ENCODE data around the gene SND1. TPM values are rescaled to one million over a fixed set of nuclear protein-coding genes. Genes with fewer than 3 reads are reported as not detected.
A peak's percentile ranks its signal among the peaks of the same experiment; 100 is the strongest.

Gene SND1
- total RNA-seq, 1 experiment from 2014 or later, result 104 TPM

- H3K4me1 ChIP-seq (ENCODE audit: low read length), result peaks cover 79% of the 10 kb centered on the region
- no peak overlapping the region for H2AFZ ChIP-seq (ENCODE audit: low read length)
- no peak overlapping the region for H3K4me2 ChIP-seq (ENCODE audit: low read depth, low read length, poor library complexity, severe bottlenecking)
- no peaks in the 10 kb centered on the region for H4K20me1 ChIP-seq (ENCODE audit: insufficient read depth, low read depth, low read length)
- H3K27me3 ChIP-seq (ENCODE audit: low read length), result no peaks in the 10 kb centered on the region
- H3K4me3 ChIP-seq (ENCODE audit: low read length), result no peak overlapping the region
- peak overlapping the region; percentile 49; the same call in 1 of the 2 replicates for H3K27ac ChIP-seq (ENCODE audit: low read length)
- peaks cover 70% of the 10 kb centered on the region for H3K79me2 ChIP-seq (ENCODE audit: low read length)
- H3K9ac ChIP-seq (ENCODE audit: low read length), result no peak overlapping the region
- H3K36me3 ChIP-seq (ENCODE audit: insufficient read depth, low read length), result peaks cover 41% of the 10 kb centered on the region
- no peaks in the 10 kb centered on the region for H3K9me2 ChIP-seq (replicated peaks; ENCODE audit: insufficient read depth, low read length)
- no peaks in the 10 kb centered on the region for H3K9me3 ChIP-seq (ENCODE audit: low read length)
- DNase-seq, result no peak
Measured at GRCh38 chr7:127845522-127846214, 193.7 kb downstream of the SND1 start.

DNA sequence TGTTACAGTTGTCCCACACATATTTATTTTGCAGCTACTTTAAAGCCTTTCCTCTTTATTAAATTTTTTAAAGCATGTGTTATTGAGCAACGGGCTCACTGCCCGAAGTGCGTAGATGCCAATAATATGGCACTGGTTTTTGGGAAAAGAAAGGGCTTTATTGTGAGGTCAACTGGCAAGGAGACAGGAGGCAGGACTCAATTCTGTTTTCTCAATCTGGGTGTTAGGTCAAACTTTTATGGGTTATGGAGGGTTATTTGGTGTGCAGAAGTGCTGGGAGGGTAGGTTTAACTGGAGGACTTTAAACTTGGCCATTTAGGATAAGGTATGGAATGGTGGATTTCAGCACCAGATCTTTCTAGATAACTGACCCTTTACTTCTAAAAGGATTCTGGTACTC lies 195.6 kb downstream of the SND1 start:
- Histone ChIP-seq H2AFZ (ENCODE audit: low read length) (no peak overlapping the region), H3K9me2 (replicated peaks; ENCODE audit: insufficient read depth, low read length) (no peaks in the 10 kb centered on the region), H3K27me3 (ENCODE audit: low read length) (no peaks in the 10 kb centered on the region), H4K20me1 (ENCODE audit: insufficient read depth, low read depth, low read length) (no peaks in the 10 kb centered on the region), H3K36me3 (ENCODE audit: insufficient read depth, low read length) (peaks cover 41% of the 10 kb centered on the region), H3K9me3 (ENCODE audit: low read length) (no peaks in the 10 kb centered on the region), H3K9ac (ENCODE audit: low read length) (no peak overlapping the region), H3K4me2 (ENCODE audit: low read depth, low read length, poor library complexity, severe bottlenecking) (no peak overlapping the region), H3K79me2 (ENCODE audit: low read length) (peaks cover 64% of the 10 kb centered on the region), H3K4me1 (ENCODE audit: low read length) (peaks cover 79% of the 10 kb centered on the region), H3K4me3 (ENCODE audit: low read length) (no peak overlapping the region), H3K27ac (ENCODE audit: low read length) (peak overlapping the region; percentile 28; the same call in 1 of the 2 replicates)
- no peak for DNase-seq

DNA sequence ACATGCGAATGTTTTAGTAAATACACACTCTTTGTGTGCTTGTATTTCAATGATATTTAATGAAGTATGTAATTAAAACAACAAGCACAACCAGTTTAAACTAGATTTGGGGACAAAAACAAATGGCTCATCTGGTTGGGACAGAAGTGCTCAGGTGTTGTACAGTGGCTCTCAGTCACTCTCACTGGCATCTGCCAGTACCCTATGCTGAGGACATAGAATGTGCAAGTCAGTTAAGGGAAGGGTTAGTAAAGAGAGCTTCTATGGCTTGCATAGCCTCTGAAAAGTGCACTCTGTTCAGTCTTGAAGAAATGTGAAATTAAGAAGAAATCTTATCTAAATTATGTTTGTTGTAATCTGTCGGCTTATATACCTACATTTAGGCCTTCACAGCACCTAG lies 196.2 kb downstream of the SND1 start:
- Histone ChIP-seq H3K4me1 (ENCODE audit: low read length) (peaks cover 78% of the 10 kb centered on the region), H3K4me3 (ENCODE audit: low read length) (no peak overlapping the region), H3K79me2 (ENCODE audit: low read length) (peaks cover 67% of the 10 kb centered on the region), H3K27ac (ENCODE audit: low read length) (peak overlapping the region; percentile 28; the same call in 1 of the 2 replicates), H3K27me3 (ENCODE audit: low read length) (no peaks in the 10 kb centered on the region), H3K9me3 (ENCODE audit: low read length) (no peaks in the 10 kb centered on the region), H3K9ac (ENCODE audit: low read length) (no peak overlapping the region), H3K4me2 (ENCODE audit: low read depth, low read length, poor library complexity, severe bottlenecking) (no peak overlapping the region), H3K9me2 (replicated peaks; ENCODE audit: insufficient read depth, low read length) (no peaks in the 10 kb centered on the region), H2AFZ (ENCODE audit: low read length) (no peak overlapping the region), H4K20me1 (ENCODE audit: insufficient read depth, low read depth, low read length) (no peaks in the 10 kb centered on the region), H3K36me3 (ENCODE audit: insufficient read depth, low read length) (peaks cover 35% of the 10 kb centered on the region)
- no peak for DNase-seq

DNA sequence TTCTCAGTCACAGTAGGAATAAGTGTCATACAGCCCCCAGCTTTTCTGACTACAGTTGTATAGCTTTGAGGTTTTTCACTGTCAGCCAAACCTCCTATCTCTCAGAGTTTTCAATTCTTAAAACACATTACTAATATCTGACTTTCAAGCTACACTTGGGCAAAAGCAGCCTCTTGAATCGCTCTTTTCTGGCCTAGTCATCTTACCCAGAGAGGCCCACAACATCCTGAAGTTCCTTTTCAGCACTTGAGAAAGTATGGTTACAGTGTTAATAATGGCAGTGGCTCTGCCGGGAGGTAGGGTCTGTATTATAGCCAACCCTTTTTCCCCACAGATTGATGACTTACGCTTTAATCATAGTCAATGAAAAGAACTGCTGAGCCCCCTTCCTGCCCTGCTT lies 198.2 kb downstream of the SND1 start:
- H3K4me2 ChIP-seq (ENCODE audit: low read depth, low read length, poor library complexity, severe bottlenecking), result peak overlapping the region; percentile 1
- peaks cover 21% of the 10 kb centered on the region for H3K36me3 ChIP-seq (ENCODE audit: insufficient read depth, low read length)
- no peaks in the 10 kb centered on the region for H4K20me1 ChIP-seq (ENCODE audit: insufficient read depth, low read depth, low read length)
- no peak overlapping the region for H2AFZ ChIP-seq (ENCODE audit: low read length)
- no peak for DNase-seq
- H3K9me2 ChIP-seq (replicated peaks; ENCODE audit: insufficient read depth, low read length), result no peaks in the 10 kb centered on the region
- H3K9ac ChIP-seq (ENCODE audit: low read length), result no peak overlapping the region
- H3K9me3 ChIP-seq (ENCODE audit: low read length), result no peaks in the 10 kb centered on the region
- peak overlapping the region; percentile 51 for H3K27ac ChIP-seq (ENCODE audit: low read length)
- no peaks in the 10 kb centered on the region for H3K27me3 ChIP-seq (ENCODE audit: low read length)
- peaks cover 68% of the 10 kb centered on the region for H3K79me2 ChIP-seq (ENCODE audit: low read length)
- no peak overlapping the region for H3K4me3 ChIP-seq (ENCODE audit: low read length)
- peaks cover 59% of the 10 kb centered on the region for H3K4me1 ChIP-seq (ENCODE audit: low read length)

DNA sequence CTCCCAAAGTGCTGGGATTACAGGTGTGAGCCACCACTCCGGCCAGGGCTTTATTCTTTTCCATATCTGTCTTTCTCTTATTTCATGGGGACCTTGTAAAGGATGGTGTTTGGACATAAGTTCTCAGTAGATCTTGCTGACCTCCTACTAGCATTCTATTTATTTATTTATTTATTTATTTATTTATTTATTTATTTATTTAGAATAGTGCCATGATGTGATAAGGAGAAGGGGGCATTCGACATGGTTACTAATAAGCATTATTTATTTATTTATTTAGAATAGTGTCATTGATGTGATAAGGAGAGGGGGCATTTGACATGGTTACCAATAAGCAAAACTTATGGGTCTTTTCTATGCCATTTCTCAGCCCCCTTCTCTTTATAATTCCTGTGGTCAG lies 202.4 kb downstream of the SND1 start:
- DNase-seq, result no peak
- Histone ChIP-seq H3K4me3 (ENCODE audit: low read length) (no peak overlapping the region), H3K4me2 (ENCODE audit: low read depth, low read length, poor library complexity, severe bottlenecking) (no peak overlapping the region), H3K79me2 (ENCODE audit: low read length) (peaks cover 68% of the 10 kb centered on the region), H3K9me2 (replicated peaks; ENCODE audit: insufficient read depth, low read length) (no peaks in the 10 kb centered on the region), H3K9ac (ENCODE audit: low read length) (no peak overlapping the region), H3K27me3 (ENCODE audit: low read length) (no peaks in the 10 kb centered on the region), H3K4me1 (ENCODE audit: low read length) (peaks cover 34% of the 10 kb centered on the region), H2AFZ (ENCODE audit: low read length) (no peak overlapping the region), H3K36me3 (ENCODE audit: insufficient read depth, low read length) (peaks cover 2% of the 10 kb centered on the region), H3K27ac (ENCODE audit: low read length) (no peak overlapping the region), H3K9me3 (ENCODE audit: low read length) (no peaks in the 10 kb centered on the region), H4K20me1 (ENCODE audit: insufficient read depth, low read depth, low read length) (no peaks in the 10 kb centered on the region)

DNA sequence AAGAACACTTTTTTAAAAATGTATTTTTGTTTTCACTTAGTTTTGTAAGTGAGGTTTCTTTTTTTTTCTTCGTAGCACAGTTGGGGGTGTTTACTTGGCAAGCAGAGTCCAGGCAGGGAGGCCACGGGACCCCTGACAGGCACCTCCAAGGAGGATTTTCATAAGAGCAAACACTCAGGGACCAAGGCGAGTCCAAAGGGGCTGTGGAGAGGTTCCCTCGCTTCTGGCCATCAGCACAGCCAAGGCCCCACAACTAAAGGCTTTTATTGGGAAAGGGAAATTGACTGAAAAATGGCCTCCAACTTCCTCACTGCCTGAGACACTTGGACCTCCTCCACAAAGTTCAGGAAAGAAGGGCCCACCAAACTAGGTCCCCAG lies 205.5 kb downstream of the SND1 start:
- H3K9ac ChIP-seq (ENCODE audit: low read length), result no peak overlapping the region
- no peaks in the 10 kb centered on the region for H3K9me2 ChIP-seq (replicated peaks; ENCODE audit: insufficient read depth, low read length)
- H3K4me1 ChIP-seq (ENCODE audit: low read length), result peaks cover 9% of the 10 kb centered on the region; the same call in 1 of the 2 replicates
- DNase-seq, result no peak
- no peaks in the 10 kb centered on the region for H4K20me1 ChIP-seq (ENCODE audit: insufficient read depth, low read depth, low read length)
- no peaks in the 10 kb centered on the region for H3K36me3 ChIP-seq (ENCODE audit: insufficient read depth, low read length)
- H3K27me3 ChIP-seq (ENCODE audit: low read length), result no peaks in the 10 kb centered on the region
- no peak overlapping the region for H3K4me3 ChIP-seq (ENCODE audit: low read length)
- no peak overlapping the region for H3K27ac ChIP-seq (ENCODE audit: low read length)
- no peak overlapping the region for H2AFZ ChIP-seq (ENCODE audit: low read length)
- no peaks in the 10 kb centered on the region for H3K9me3 ChIP-seq (ENCODE audit: low read length)
- H3K4me2 ChIP-seq (ENCODE audit: low read depth, low read length, poor library complexity, severe bottlenecking), result no peak overlapping the region
- H3K79me2 ChIP-seq (ENCODE audit: low read length), result peaks cover 70% of the 10 kb centered on the region

- H3K9me2 ChIP-seq (replicated peaks; ENCODE audit: insufficient read depth, low read length), result no peaks in the 10 kb centered on the region
- H3K27me3 ChIP-seq (ENCODE audit: low read length), result no peaks in the 10 kb centered on the region
- H3K4me3 ChIP-seq (ENCODE audit: low read length), result no peak overlapping the region
- H3K79me2 ChIP-seq (ENCODE audit: low read length), result peaks cover 72% of the 10 kb centered on the region
- DNase-seq, result no peak
- H3K9me3 ChIP-seq (ENCODE audit: low read length), result no peaks in the 10 kb centered on the region
- H3K36me3 ChIP-seq (ENCODE audit: insufficient read depth, low read length), result no peaks in the 10 kb centered on the region
- 0 out of 2 replicates have a peak, but pooled peaks cover 4% of the 10 kb centered on the region for H3K4me1 ChIP-seq (ENCODE audit: low read length)
- H3K9ac ChIP-seq (ENCODE audit: low read length), result no peak overlapping the region
- no peak overlapping the region for H2AFZ ChIP-seq (ENCODE audit: low read length)
- no peak overlapping the region for H3K4me2 ChIP-seq (ENCODE audit: low read depth, low read length, poor library complexity, severe bottlenecking)
- H3K27ac ChIP-seq (ENCODE audit: low read length), result no peak overlapping the region
- no peaks in the 10 kb centered on the region for H4K20me1 ChIP-seq (ENCODE audit: insufficient read depth, low read depth, low read length)
Measured at GRCh38 chr7:127858091-127858914, 206.3 kb downstream of the SND1 start.

GRCh38 chr7:127858915-127859189 lies 206.9 kb downstream of the SND1 start:
- Histone ChIP-seq H4K20me1 (ENCODE audit: insufficient read depth, low read depth, low read length) (no peaks in the 10 kb centered on the region), H3K4me1 (ENCODE audit: low read length) (0 out of 2 replicates have a peak, but pooled peaks cover 4% of the 10 kb centered on the region), H3K27ac (ENCODE audit: low read length) (no peak overlapping the region), H3K4me2 (ENCODE audit: low read depth, low read length, poor library complexity, severe bottlenecking) (no peak overlapping the region), H3K9me2 (replicated peaks; ENCODE audit: insufficient read depth, low read length) (no peaks in the 10 kb centered on the region), H3K9me3 (ENCODE audit: low read length) (no peaks in the 10 kb centered on the region), H3K4me3 (ENCODE audit: low read length) (no peak overlapping the region), H3K36me3 (ENCODE audit: insufficient read depth, low read length) (no peaks in the 10 kb centered on the region), H3K9ac (ENCODE audit: low read length) (no peak overlapping the region), H3K27me3 (ENCODE audit: low read length) (no peaks in the 10 kb centered on the region), H3K79me2 (ENCODE audit: low read length) (peaks cover 73% of the 10 kb centered on the region), H2AFZ (ENCODE audit: low read length) (no peak overlapping the region)
- DNase-seq, result no peak
